Keratinocyte (primary cell): ENCODE results near the gene MMP24OS. TPM values are rescaled to one million over a fixed set of nuclear protein-coding genes. Genes with fewer than 3 reads are reported as not detected.

Source experiments
- DNase-seq: peaks from one replicate; pipeline ENCODE4 v3.0.0-alpha.2; 2011; ENCODE audit warnings: low read depth, missing footprints, low spot score
- FAIRE-seq: peaks from 2 replicates; lab custom pipeline; 2011; peaks lifted over from hg19 to GRCh38; lab: Jason Lieb, UNC
- H2AFZ ChIP-seq: 2 replicates; pipeline ENCODE4 v1.6.0; 2012; ENCODE audit warnings: low read length, control low read depth, inconsistent platforms; ENCODE audit not compliant: control insufficient read depth
- H3K27ac ChIP-seq: 2 replicates; pipeline ENCODE4 v1.5.1; 2011; ENCODE audit warnings: low read length; ENCODE audit not compliant: control insufficient read depth, insufficient read depth
- H3K27me3 ChIP-seq: 3 replicates; pipeline ENCODE4 v1.6.0; 2011; ENCODE audit warnings: low read length; ENCODE audit not compliant: control insufficient read depth, insufficient read depth; ENCODE audit errors: extremely low read depth
- H3K36me3 ChIP-seq, 2 experiments: 2 replicates in 1 of 2; 3 replicates in 1 of 2; pipeline ENCODE4 v1.5.1; 2011; ENCODE audit warnings: low read length in 2 of 2, mild to moderate bottlenecking in 1 of 2; ENCODE audit not compliant: control insufficient read depth in 2 of 2, insufficient read depth in 2 of 2; ENCODE audit errors: extremely low read depth in 1 of 2
- H3K4me1 ChIP-seq: 3 replicates; pipeline ENCODE4 v1.5.1; 2011; ENCODE audit warnings: low read length; ENCODE audit not compliant: control insufficient read depth, insufficient read depth; ENCODE audit errors: extremely low read depth
- H3K4me2 ChIP-seq: 3 replicates; pipeline ENCODE4 v1.6.0; 2011; ENCODE audit warnings: low read depth, low read length; ENCODE audit not compliant: control insufficient read depth, insufficient read depth; ENCODE audit errors: extremely low read depth
- H3K4me3 ChIP-seq, 3 experiments: fragments of 200-600 bp in 1 of 3; sonication (generic) in 1 of 3; 2 replicates in 2 of 3; 3 replicates in 1 of 3; pipeline ENCODE4 v1.5.1; 2011 to 2016; ENCODE audit warnings: low read length in 3 of 3, mild to moderate bottlenecking in 3 of 3, control low read depth in 2 of 3, inconsistent platforms in 1 of 3, low read depth in 1 of 3, mixed read lengths in 1 of 3, mixed run types in 1 of 3, moderate library complexity in 1 of 3; ENCODE audit not compliant: control insufficient read depth in 2 of 3, insufficient read depth in 2 of 3; ENCODE audit errors: extremely low read depth in 1 of 3
- H3K79me2 ChIP-seq: 2 replicates; pipeline ENCODE4 v1.6.0; 2012; ENCODE audit warnings: low read length; ENCODE audit not compliant: control insufficient read depth, insufficient read depth
- H3K9ac ChIP-seq: 3 replicates; pipeline ENCODE4 v1.6.0; 2011; ENCODE audit warnings: low read length; ENCODE audit not compliant: control insufficient read depth, insufficient read depth; ENCODE audit errors: extremely low read depth
- H3K9me1 ChIP-seq: 3 replicates; pipeline ENCODE4 v1.6.0; 2011; ENCODE audit warnings: low read length; ENCODE audit not compliant: control insufficient read depth, insufficient read depth; ENCODE audit errors: extremely low read depth
- H3K9me3 ChIP-seq: 2 replicates; pipeline ENCODE4 v1.5.1; 2012; ENCODE audit warnings: low read depth, low read length; ENCODE audit not compliant: control insufficient read depth
- H4K20me1 ChIP-seq: 3 replicates; pipeline ENCODE4 v1.6.0; 2011; ENCODE audit warnings: low read length; ENCODE audit not compliant: control insufficient read depth, insufficient read depth; ENCODE audit errors: extremely low read depth
- EZH2 ChIP-seq: IDR thresholded peaks from one replicate; pipeline ENCODE4 v1.6.1; 2012; ENCODE audit warnings: inconsistent platforms, mild to moderate bottlenecking, low read length, moderate library complexity
- dilution Hi-C: fragments of 300-500 bp; cut with MboI; formaldehyde crosslinking; loops from one replicate; pipeline ENCODE4 v1.7.0; 2020; ENCODE audit warnings: low sequenced_read_pairs; ENCODE audit not compliant: extremely low pct_ligation_motif_present
- polyA plus RNA-seq, 5 experiments: library from polyadenylated mRNA; depleted of rRNA in 3 of 5; stranded (reverse) in 3 of 5; stranded (forward) in 1 of 5; unstranded in 1 of 5; fragments of >200 nt; gene quantifications; 1 replicate in 1 of 5; 2 replicates in 3 of 5; 3 replicates in 1 of 5; pipeline versions ENCODE4 v1.2.1 to v1.2.3, GENCODE V29; 2011 to 2012; ENCODE audit warnings: missing spikeins in 2 of 5, low read depth in 1 of 5, low replicate concordance in 1 of 5
- TF ChIP-seq, protein P1 (sequence below), 3 experiments: IDR thresholded peaks in 1 of 3; conservative IDR thresholded peaks in 1 of 3; optimal IDR thresholded peaks in 1 of 3; 2 replicates in 2 of 3; 3 replicates in 1 of 3; pipeline versions ENCODE3 to v1.5.1; 2011; ENCODE audit warnings: low read length in 3 of 3, mild to moderate bottlenecking in 3 of 3, moderate library complexity in 2 of 3, control low read depth in 1 of 3, inconsistent platforms in 1 of 3; ENCODE audit not compliant: insufficient read depth in 2 of 3; ENCODE audit errors: extremely low read depth in 1 of 3

Gene MMP24OS
- polyA plus RNA-seq, 1 donor (not counting 4 experiments of a cell fraction or from before 2014, with no cell fraction given): 19.5 TPM

GRCh38 chr20:35294293-35294685 is 16.4 kb upstream of the MMP24OS start:
- Histone ChIP-seq H2AFZ (no peak overlapping the region), H3K27ac (no peak overlapping the region), H3K4me3 (no peak overlapping the region), H3K9ac (no peak overlapping the region), H3K9me1 (no peaks in the 10 kb centered on the region), H3K36me3 (no peaks in the 10 kb centered on the region), H3K4me1 (peaks cover 27% of the 10 kb centered on the region), H3K9me3 (no peaks in the 10 kb centered on the region), H3K27me3 (no peaks in the 10 kb centered on the region), H3K4me2 (no peak overlapping the region), H4K20me1 (no peaks in the 10 kb centered on the region), H3K79me2 (peaks cover 2% of the 10 kb centered on the region)
- dilution Hi-C loops: no loop called here
- TF ChIP-seq, protein P1, sequence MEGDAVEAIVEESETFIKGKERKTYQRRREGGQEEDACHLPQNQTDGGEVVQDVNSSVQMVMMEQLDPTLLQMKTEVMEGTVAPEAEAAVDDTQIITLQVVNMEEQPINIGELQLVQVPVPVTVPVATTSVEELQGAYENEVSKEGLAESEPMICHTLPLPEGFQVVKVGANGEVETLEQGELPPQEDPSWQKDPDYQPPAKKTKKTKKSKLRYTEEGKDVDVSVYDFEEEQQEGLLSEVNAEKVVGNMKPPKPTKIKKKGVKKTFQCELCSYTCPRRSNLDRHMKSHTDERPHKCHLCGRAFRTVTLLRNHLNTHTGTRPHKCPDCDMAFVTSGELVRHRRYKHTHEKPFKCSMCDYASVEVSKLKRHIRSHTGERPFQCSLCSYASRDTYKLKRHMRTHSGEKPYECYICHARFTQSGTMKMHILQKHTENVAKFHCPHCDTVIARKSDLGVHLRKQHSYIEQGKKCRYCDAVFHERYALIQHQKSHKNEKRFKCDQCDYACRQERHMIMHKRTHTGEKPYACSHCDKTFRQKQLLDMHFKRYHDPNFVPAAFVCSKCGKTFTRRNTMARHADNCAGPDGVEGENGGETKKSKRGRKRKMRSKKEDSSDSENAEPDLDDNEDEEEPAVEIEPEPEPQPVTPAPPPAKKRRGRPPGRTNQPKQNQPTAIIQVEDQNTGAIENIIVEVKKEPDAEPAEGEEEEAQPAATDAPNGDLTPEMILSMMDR (optimal IDR thresholded peaks at IDR 0.05 in 1 of 3, IDR thresholded peaks at IDR 0.05 in 1 of 3, conservative IDR thresholded peaks at IDR 0.05 in 1 of 3; ENCODE audit: extremely low read depth in 1 of 3, insufficient read depth in 2 of 3, low read length in 3 of 3): no peak
- TF ChIP-seq EZH2: no peak
- DNase-seq (no peak), FAIRE-seq (no peak)

GRCh38 chr20:35293303-35294292 is 15.7 kb upstream of the MMP24OS start:
- Histone ChIP-seq H3K9me1 (no peaks in the 10 kb centered on the region), H3K27ac (no peak overlapping the region), H3K79me2 (peaks cover 2% of the 10 kb centered on the region), H4K20me1 (no peaks in the 10 kb centered on the region), H3K4me3 (no peak overlapping the region), H2AFZ (no peak overlapping the region), H3K27me3 (no peaks in the 10 kb centered on the region), H3K9ac (no peak overlapping the region), H3K4me1 (peaks cover 27% of the 10 kb centered on the region), H3K9me3 (no peaks in the 10 kb centered on the region), H3K36me3 (no peaks in the 10 kb centered on the region), H3K4me2 (no peak overlapping the region)
- dilution Hi-C loops: no loop called here
- DNase-seq (no peak), FAIRE-seq (no peak)
- TF ChIP-seq, protein P1 (optimal IDR thresholded peaks at IDR 0.05 in 1 of 3, IDR thresholded peaks at IDR 0.05 in 1 of 3, conservative IDR thresholded peaks at IDR 0.05 in 1 of 3; ENCODE audit: extremely low read depth in 1 of 3, insufficient read depth in 2 of 3, low read length in 3 of 3): no peak
- no peak for TF ChIP-seq EZH2
